Activated T-helper 9 cell treated with anti-CD3 and anti-CD28 coated beads, Interleukin-2, amount 50 U/mL, for 16 hours (primary cell): ENCODE results near the gene SDHB.

Experiments used
- DNase-seq: peaks from one replicate; pipeline ENCODE4 v3.0.0-alpha.2; 2020; ENCODE audit warnings: low read depth

The SDHB gene

GRCh38 chr1:16969057-16969611, 84.7 kb downstream of the SDHB start:
- no peak for DNase-seq
